ENCODE measurements around the gene SGCA. TPM values are rescaled to one million over a fixed set of nuclear protein-coding genes. Genes with fewer than 3 reads are reported as not detected.
A peak's percentile ranks its signal among the peaks of the same experiment; 100 is the strongest.

Gene SGCA
- total RNA-seq, 1 experiment from 2014 or later, result not detected

GRCh38 chr17:50170662-50171370, 5.0 kb downstream of the SGCA start:
- DNase-seq (ENCODE audit: unreplicated experiment), result peak; percentile 52
- Mint-ChIP-seq H3K27ac (ENCODE audit: low read depth, unreplicated experiment) (peak overlapping the region; percentile 69), H3K27me3 (ENCODE audit: insufficient read depth, unreplicated experiment) (no peaks in the 10 kb centered on the region), H3K4me3 (ENCODE audit: unreplicated experiment) (no peak overlapping the region), H3K36me3 (ENCODE audit: insufficient read depth, unreplicated experiment) (peaks cover 5% of the 10 kb centered on the region), H3K9me3 (ENCODE audit: unreplicated experiment) (no peaks in the 10 kb centered on the region), H3K4me1 (ENCODE audit: insufficient read depth, unreplicated experiment) (peaks cover 21% of the 10 kb centered on the region)
- ChIA-PET CTCF (interaction anchor here (0.6 to 5.3 kb wide), 15 partner anchors 9 to 224 kb away, joined by 3 to 122 read pairs (median 7); partner anchors contain the start of gene COL1A1), POLR2A (interaction anchor here (1.1 to 3.3 kb wide), 3 partner anchors 7 to 26 kb away, joined by 3 to 15 read pairs (median 9); no protein-coding TSS in a partner anchor)
- no TSS peak for BruUV-seq (replicated peaks)
- TF ChIP-seq CTCF (IDR thresholded peaks at IDR 0.05; ENCODE audit: unreplicated experiment), result no peak
- intact Hi-C loops (cut with micrococcal nuclease), result no loop called here

GRCh38 chr17:50171371-50172071, 5.7 kb downstream of the SGCA start:
- Mint-ChIP-seq H3K36me3 (ENCODE audit: insufficient read depth, unreplicated experiment) (peaks cover 5% of the 10 kb centered on the region), H3K27ac (ENCODE audit: low read depth, unreplicated experiment) (peak overlapping the region; percentile 69), H3K4me3 (ENCODE audit: unreplicated experiment) (no peak overlapping the region), H3K9me3 (ENCODE audit: unreplicated experiment) (no peaks in the 10 kb centered on the region), H3K4me1 (ENCODE audit: insufficient read depth, unreplicated experiment) (peaks cover 21% of the 10 kb centered on the region), H3K27me3 (ENCODE audit: insufficient read depth, unreplicated experiment) (no peaks in the 10 kb centered on the region)
- no peak for DNase-seq (ENCODE audit: unreplicated experiment)
- TF ChIP-seq CTCF (IDR thresholded peaks at IDR 0.05; ENCODE audit: unreplicated experiment), result no peak
- CTCF ChIA-PET, result interaction anchor here (0.9 to 5.3 kb wide), 4 partner anchors 10 to 125 kb away, joined by 4 to 122 read pairs (median 28); no protein-coding TSS in a partner anchor
- POLR2A ChIA-PET, result interaction anchor here (1.1 kb wide), 1 partner anchor 25 kb away, joined by 3 read pairs; no protein-coding TSS in a partner anchor
- intact Hi-C loops (cut with micrococcal nuclease), result no loop called here
- BruUV-seq (replicated peaks), result no TSS peak

- Mint-ChIP-seq H3K27me3 (ENCODE audit: insufficient read depth, unreplicated experiment) (no peaks in the 10 kb centered on the region), H3K27ac (ENCODE audit: low read depth, unreplicated experiment) (no peak overlapping the region), H3K4me1 (ENCODE audit: insufficient read depth, unreplicated experiment) (peaks cover 24% of the 10 kb centered on the region), H3K4me3 (ENCODE audit: unreplicated experiment) (no peak overlapping the region), H3K9me3 (ENCODE audit: unreplicated experiment) (no peaks in the 10 kb centered on the region), H3K36me3 (ENCODE audit: insufficient read depth, unreplicated experiment) (peaks cover 5% of the 10 kb centered on the region)
- POLR2A ChIA-PET, result interaction anchor here (1.1 kb wide), 1 partner anchor 25 kb away, joined by 3 read pairs; no protein-coding TSS in a partner anchor
- no peak for TF ChIP-seq CTCF (IDR thresholded peaks at IDR 0.05; ENCODE audit: unreplicated experiment)
- BruUV-seq (replicated peaks), result no TSS peak
- CTCF ChIA-PET, result interaction anchor here (0.5 to 5.3 kb wide), 5 partner anchors 10 to 118 kb away, joined by 3 to 122 read pairs (median 3); no protein-coding TSS in a partner anchor
- intact Hi-C loops (cut with micrococcal nuclease), result no loop called here
- DNase-seq (ENCODE audit: unreplicated experiment), result no peak
Observed at GRCh38 chr17:50172130-50172529, 6.3 kb downstream of the SGCA start.

GRCh38 chr17:50172936-50173334, 7.1 kb downstream of the SGCA start:
- POLR2A ChIA-PET, result no interaction called here
- Mint-ChIP-seq H3K27me3 (ENCODE audit: insufficient read depth, unreplicated experiment) (no peaks in the 10 kb centered on the region), H3K9me3 (ENCODE audit: unreplicated experiment) (no peaks in the 10 kb centered on the region), H3K27ac (ENCODE audit: low read depth, unreplicated experiment) (peak overlapping the region; percentile 66), H3K36me3 (ENCODE audit: insufficient read depth, unreplicated experiment) (peaks cover 3% of the 10 kb centered on the region), H3K4me1 (ENCODE audit: insufficient read depth, unreplicated experiment) (peaks cover 31% of the 10 kb centered on the region), H3K4me3 (ENCODE audit: unreplicated experiment) (no peak overlapping the region)
- TF ChIP-seq CTCF (IDR thresholded peaks at IDR 0.05; ENCODE audit: unreplicated experiment), result no peak
- no peak for DNase-seq (ENCODE audit: unreplicated experiment)
- CTCF ChIA-PET, result interaction anchor here (0.7 to 2.3 kb wide), 5 partner anchors 10 to 360 kb away, joined by 3 to 8 read pairs (median 3); partner anchors contain the start of gene EPN3
- BruUV-seq (replicated peaks), result no TSS peak
- intact Hi-C loops (cut with micrococcal nuclease), result no loop called here
